CD4-positive, CD25-positive, alpha-beta regulatory T cell (primary cell): ENCODE data around the gene B3GALT5. TPM values are rescaled to one million over a fixed set of nuclear protein-coding genes. Genes with fewer than 3 reads are reported as not detected.

ENCODE experiments used
- ATAC-seq, 2 donors: fragments of 150-1000 bp; cut with Tn5 transposase; one replicate each; pipeline ENCODE4 v1.10.0; 2021; ENCODE audit warnings: low read depth in 2 of 2, moderate number of reproducible peaks in 2 of 2, moderate library complexity in 1 of 2
- DNase-seq, 3 donors: peaks; one replicate each; pipeline versions ENCODE4 v3.0.0 to v3.0.0-alpha.2; 2012 to 2022; ENCODE audit warnings: mixed read lengths in 1 of 3
- H3K27ac ChIP-seq: one replicate; pipeline ENCODE4 v1.7.0; 2013; ENCODE audit warnings: mild to moderate bottlenecking, low read length; ENCODE audit not compliant: insufficient read depth, poor library complexity, severe bottlenecking
- H3K27me3 ChIP-seq: one replicate; pipeline ENCODE4 v1.7.0; 2013; ENCODE audit warnings: low read length; ENCODE audit not compliant: control insufficient read depth, insufficient read depth
- H3K36me3 ChIP-seq: one replicate; pipeline ENCODE4 v1.7.0; 2013; ENCODE audit warnings: mild to moderate bottlenecking, low read length, moderate library complexity; ENCODE audit not compliant: control insufficient read depth, insufficient read depth
- H3K4me1 ChIP-seq: 2 replicates; pipeline ENCODE4 v1.7.0; 2013; ENCODE audit warnings: mild to moderate bottlenecking, low read length; ENCODE audit not compliant: insufficient read depth, control insufficient read depth, poor library complexity, severe bottlenecking
- H3K4me3 ChIP-seq: one replicate; pipeline ENCODE4 v1.7.0; 2013; ENCODE audit warnings: low read depth, mild to moderate bottlenecking, low read length, moderate library complexity
- H3K9me3 ChIP-seq, 2 experiments: 1 replicate in 1 of 2; 2 replicates in 1 of 2; pipeline ENCODE4 v1.7.0; 2013; ENCODE audit warnings: low read length in 2 of 2, mild to moderate bottlenecking in 1 of 2, moderate library complexity in 1 of 2; ENCODE audit not compliant: control insufficient read depth in 2 of 2
- H3K27ac Mint-ChIP-seq, 3 donors: one replicate each; pipeline ENCODE4 v1.8.0; 2020 to 2022; ENCODE audit warnings: mild to moderate bottlenecking in 3 of 3, mixed read lengths in 3 of 3, moderate library complexity in 2 of 3
- H3K27me3 Mint-ChIP-seq: one replicate; pipeline ENCODE4 v1.8.0; 2022; ENCODE audit warnings: mild to moderate bottlenecking, mixed read lengths
- H3K36me3 Mint-ChIP-seq: one replicate; pipeline ENCODE4 v1.8.0; 2020; ENCODE audit warnings: mixed read lengths
- H3K4me1 Mint-ChIP-seq, 4 donors: one replicate each; pipeline ENCODE4 v1.8.0; 2020 to 2022; ENCODE audit warnings: mixed read lengths in 4 of 4, mild to moderate bottlenecking in 1 of 4
- H3K4me3 Mint-ChIP-seq, 4 donors: one replicate each; pipeline ENCODE4 v1.8.0; 2020 to 2022; ENCODE audit warnings: mild to moderate bottlenecking in 4 of 4, mixed read lengths in 4 of 4, moderate library complexity in 3 of 4
- H3K9me3 Mint-ChIP-seq, 7 donors: one replicate each; pipeline ENCODE4 v1.8.0; 2020 to 2022; ENCODE audit warnings: mixed read lengths in 7 of 7, mild to moderate bottlenecking in 3 of 7, moderate library complexity in 2 of 7
- polyA plus RNA-seq, 4 donors: library from polyadenylated mRNA; unstranded; fragments of 300-500 nt; fragmentation: Illumina TruSeq; gene quantifications; one replicate each; pipeline ENCODE4 v1.2.3, GENCODE V29; 2021
- total RNA-seq: library from RNA; stranded (reverse); gene quantifications from one replicate; pipeline ENCODE4 v1.2.3, GENCODE V29; 2022

The B3GALT5 gene
- total and polyA plus RNA-seq, 5 donors from 2014 or later, result not detected

- Histone ChIP-seq H3K27ac (no peak overlapping the region), H3K36me3 (no peaks in the 10 kb centered on the region), H3K9me3 (peaks cover 5 to 9% of the 10 kb centered on the region in 2 experiments), H3K4me3 (no peak overlapping the region), H3K4me1 (no peaks in the 10 kb centered on the region), H3K27me3 (no peaks in the 10 kb centered on the region)
- no peaks in the 10 kb centered on the region for H3K36me3 Mint-ChIP-seq
- peaks cover 0 to 10% (median 3%) of the 10 kb centered on the region in 7 donors for H3K9me3 Mint-ChIP-seq
- H3K4me1 Mint-ChIP-seq, result no peaks in the 10 kb centered on the region
- no peak for DNase-seq
- no peak overlapping the region for H3K4me3 Mint-ChIP-seq
- no peak overlapping the region for H3K27ac Mint-ChIP-seq
- H3K27me3 Mint-ChIP-seq, result no peaks in the 10 kb centered on the region
- no peak for ATAC-seq
Measured at GRCh38 chr21:39650306-39650705, 37.6 kb downstream of the B3GALT5 start.

DNA sequence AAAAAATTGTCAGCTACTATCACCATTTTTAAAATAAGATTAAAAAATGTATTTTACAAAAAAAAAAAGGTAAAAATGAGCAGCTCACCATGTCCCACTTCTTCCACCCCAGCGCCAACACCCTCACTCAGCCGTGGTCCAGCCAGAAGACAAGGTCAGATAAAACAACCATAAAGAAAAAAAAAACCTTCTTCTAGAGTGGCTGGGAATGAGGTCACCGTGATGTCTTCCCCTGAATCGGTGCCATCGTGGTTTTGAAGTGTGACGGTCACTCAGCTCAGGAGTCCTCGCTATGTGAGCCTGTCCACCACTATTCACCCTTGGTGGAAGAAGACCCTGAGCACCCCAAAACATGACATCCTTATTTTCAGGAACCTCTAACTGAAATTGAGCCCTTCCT, 38.1 kb downstream of the B3GALT5 start:
- DNase-seq (no peak), ATAC-seq (no peak)
- no peak overlapping the region for H3K27ac Mint-ChIP-seq
- H3K36me3 Mint-ChIP-seq, result no peaks in the 10 kb centered on the region
- H3K9me3 Mint-ChIP-seq, result peaks cover 0 to 10% (median 3%) of the 10 kb centered on the region in 7 donors
- H3K27ac ChIP-seq, result no peak overlapping the region
- H3K9me3 ChIP-seq, result peaks cover 5 to 9% of the 10 kb centered on the region in 2 experiments
- H3K4me1 ChIP-seq, result no peaks in the 10 kb centered on the region
- H3K4me1 Mint-ChIP-seq, result no peaks in the 10 kb centered on the region
- H3K36me3 ChIP-seq, result no peaks in the 10 kb centered on the region
- no peaks in the 10 kb centered on the region for H3K27me3 Mint-ChIP-seq
- H3K27me3 ChIP-seq, result no peaks in the 10 kb centered on the region
- H3K4me3 ChIP-seq, result no peak overlapping the region
- no peak overlapping the region for H3K4me3 Mint-ChIP-seq

DNA sequence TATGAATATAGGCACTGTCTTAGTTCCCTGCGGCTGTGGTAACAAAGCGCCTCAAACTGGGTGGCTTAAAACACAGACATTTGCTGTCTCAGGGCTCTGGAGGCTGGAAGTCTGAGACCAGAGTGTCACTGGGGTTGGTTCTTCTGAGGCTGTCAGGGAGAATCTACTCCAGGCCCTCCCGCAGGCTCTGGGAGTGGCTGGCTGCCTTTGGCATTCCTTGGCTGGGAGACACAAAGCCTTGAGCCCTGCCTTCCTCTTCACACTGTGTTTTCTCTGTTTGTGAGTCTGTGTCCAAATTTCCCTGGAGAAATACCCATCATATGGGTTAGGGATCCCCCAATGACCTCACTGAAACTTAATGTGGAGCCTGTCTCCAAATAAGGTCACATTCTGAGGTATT, 38.5 kb downstream of the B3GALT5 start:
- Mint-ChIP-seq H3K9me3 (peaks cover 0 to 10% (median 3%) of the 10 kb centered on the region in 7 donors), H3K4me3 (no peak overlapping the region), H3K27ac (no peak overlapping the region), H3K36me3 (no peaks in the 10 kb centered on the region), H3K27me3 (no peaks in the 10 kb centered on the region), H3K4me1 (no peaks in the 10 kb centered on the region)
- H3K4me3 ChIP-seq, result no peak overlapping the region
- no peak overlapping the region for H3K27ac ChIP-seq
- no peaks in the 10 kb centered on the region for H3K36me3 ChIP-seq
- DNase-seq (no peak), ATAC-seq (no peak)
- H3K27me3 ChIP-seq, result no peaks in the 10 kb centered on the region
- H3K9me3 ChIP-seq, result peaks cover 5 to 9% of the 10 kb centered on the region in 2 experiments
- H3K4me1 ChIP-seq, result no peaks in the 10 kb centered on the region

DNA sequence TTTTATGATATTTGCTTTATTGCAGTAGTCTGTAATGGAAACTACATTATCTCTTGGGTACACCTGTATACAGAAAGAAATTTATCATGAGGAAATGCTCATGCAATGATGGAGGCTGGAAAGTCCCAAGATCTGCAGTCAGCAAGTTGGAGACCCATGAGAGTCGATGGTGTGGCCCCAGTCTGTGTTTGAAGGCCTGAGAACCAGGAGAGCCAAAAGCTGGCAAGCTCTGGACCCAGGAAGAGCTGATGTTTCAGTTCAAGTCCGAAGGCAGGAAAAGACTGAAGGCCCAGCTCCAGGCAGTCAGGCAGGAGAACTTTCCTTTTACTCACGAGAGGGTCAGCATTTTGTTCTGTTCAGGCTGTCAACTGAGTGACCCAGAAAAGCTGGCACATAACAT, 42.2 kb downstream of the B3GALT5 start:
- Mint-ChIP-seq H3K27me3 (no peaks in the 10 kb centered on the region), H3K27ac (no peak overlapping the region), H3K4me1 (no peaks in the 10 kb centered on the region), H3K4me3 (no peak overlapping the region), H3K9me3 (peaks cover 0 to 14% (median 3%) of the 10 kb centered on the region in 7 donors), H3K36me3 (no peaks in the 10 kb centered on the region)
- Histone ChIP-seq H3K27ac (no peak overlapping the region), H3K4me1 (no peaks in the 10 kb centered on the region), H3K36me3 (no peaks in the 10 kb centered on the region), H3K27me3 (no peaks in the 10 kb centered on the region), H3K4me3 (no peak overlapping the region), H3K9me3 (peaks cover 5 to 9% of the 10 kb centered on the region in 2 experiments)
- no peak for DNase-seq
- no peak for ATAC-seq

- Mint-ChIP-seq H3K4me3 (no peak overlapping the region), H3K9me3 (peaks cover 0 to 14% (median 3%) of the 10 kb centered on the region in 7 donors)
- ATAC-seq, result no peak
Measured at GRCh38 chr21:39655589-39655988, 42.8 kb downstream of the B3GALT5 start.

DNA sequence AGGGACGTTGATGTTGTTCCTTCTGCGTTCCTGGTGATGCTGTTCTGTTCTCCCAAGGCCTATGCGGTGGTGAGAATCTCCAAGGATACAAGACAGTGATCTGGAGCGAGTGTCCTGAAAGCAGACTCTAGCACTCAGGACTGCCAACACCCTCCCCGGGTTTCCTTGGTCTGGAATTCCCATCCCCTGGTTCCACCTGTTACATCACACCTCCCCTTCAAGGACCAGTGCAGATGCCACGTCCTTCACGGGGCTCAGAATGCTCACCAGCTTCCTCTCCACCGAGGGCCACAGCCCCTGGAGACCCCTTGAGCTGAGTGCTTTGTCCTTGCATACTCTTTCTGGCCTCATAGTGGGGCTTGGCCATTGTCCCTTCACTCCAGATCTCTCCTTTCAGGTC, 43.5 kb downstream of the B3GALT5 start:
- Mint-ChIP-seq H3K27ac (no peak overlapping the region), H3K4me1 (no peaks in the 10 kb centered on the region), H3K9me3 (peaks cover 0 to 14% (median 3%) of the 10 kb centered on the region in 7 donors), H3K27me3 (no peaks in the 10 kb centered on the region), H3K4me3 (no peak overlapping the region), H3K36me3 (no peaks in the 10 kb centered on the region)
- no peaks in the 10 kb centered on the region for H3K36me3 ChIP-seq
- ATAC-seq (no peak), DNase-seq (no peak)
- peaks cover 5 to 9% of the 10 kb centered on the region in 2 experiments for H3K9me3 ChIP-seq
- no peaks in the 10 kb centered on the region for H3K27me3 ChIP-seq
- H3K27ac ChIP-seq, result no peak overlapping the region
- no peaks in the 10 kb centered on the region for H3K4me1 ChIP-seq
- H3K4me3 ChIP-seq, result no peak overlapping the region

More at GRCh38 chr21:39655589-39655988, 42.8 kb downstream of the B3GALT5 start:
- Histone ChIP-seq H3K27me3 (no peaks in the 10 kb centered on the region), H3K27ac (no peak overlapping the region), H3K36me3 (no peaks in the 10 kb centered on the region), H3K4me1 (no peaks in the 10 kb centered on the region), H3K4me3 (no peak overlapping the region), H3K9me3 (peaks cover 5 to 9% of the 10 kb centered on the region in 2 experiments)
- Mint-ChIP-seq H3K27ac (no peak overlapping the region), H3K4me1 (no peaks in the 10 kb centered on the region), H3K36me3 (no peaks in the 10 kb centered on the region), H3K27me3 (no peaks in the 10 kb centered on the region)
- no peak for DNase-seq

- no peaks in the 10 kb centered on the region for H3K4me1 ChIP-seq
Measured at GRCh38 chr21:39657091-39657689, 44.5 kb downstream of the B3GALT5 start.

GRCh38 chr21:39658066-39658465, 45.3 kb downstream of the B3GALT5 start:
- Mint-ChIP-seq H3K4me1 (no peaks in the 10 kb centered on the region), H3K27ac (no peak overlapping the region), H3K4me3 (no peak overlapping the region), H3K9me3 (peaks cover 0 to 12% (median 3%) of the 10 kb centered on the region in 7 donors), H3K36me3 (no peaks in the 10 kb centered on the region), H3K27me3 (no peaks in the 10 kb centered on the region)
- Histone ChIP-seq H3K4me1 (no peaks in the 10 kb centered on the region), H3K27me3 (no peaks in the 10 kb centered on the region), H3K36me3 (no peaks in the 10 kb centered on the region), H3K27ac (no peak overlapping the region), H3K9me3 (peaks cover 5 to 7% of the 10 kb centered on the region in 2 experiments), H3K4me3 (no peak overlapping the region)
- ATAC-seq (no peak), DNase-seq (no peak)

More at GRCh38 chr21:39657091-39657689, 44.5 kb downstream of the B3GALT5 start:
- no peak overlapping the region for H3K27ac Mint-ChIP-seq
- no peak overlapping the region for H3K4me3 ChIP-seq
- no peak overlapping the region for H3K27ac ChIP-seq
- H3K4me3 Mint-ChIP-seq, result no peak overlapping the region
- no peaks in the 10 kb centered on the region for H3K27me3 Mint-ChIP-seq
- no peak for DNase-seq
- no peaks in the 10 kb centered on the region for H3K27me3 ChIP-seq
- H3K9me3 Mint-ChIP-seq, result peaks cover 0 to 14% (median 3%) of the 10 kb centered on the region in 7 donors
- no peak for ATAC-seq
- H3K9me3 ChIP-seq, result peaks cover 5 to 9% of the 10 kb centered on the region in 2 experiments
- no peaks in the 10 kb centered on the region for H3K36me3 ChIP-seq
- no peaks in the 10 kb centered on the region for H3K36me3 Mint-ChIP-seq
- H3K4me1 Mint-ChIP-seq, result no peaks in the 10 kb centered on the region
